Renal cortex interstitium (tissue), 11 donors: Measurements from ENCODE around the gene MPRIP. TPM values are rescaled to one million over a fixed set of nuclear protein-coding genes. Genes with fewer than 3 reads are reported as not detected.

Experiments used
- DNase-seq, 11 donors: peaks; one replicate each; pipeline ENCODE4 v3.0.0-alpha.2; 2013; ENCODE audit warnings: low read depth in 9 of 11, low spot score in 4 of 11; ENCODE audit errors: extremely low read depth in 1 of 11
- polyA plus RNA-seq, 3 donors: library from polyadenylated mRNA; unstranded; fragments of 120-200 nt; gene quantifications; one replicate each; pipeline ENCODE4 v1.2.1, GENCODE V29; 2013; ENCODE audit not compliant: insufficient read length in 3 of 3

The MPRIP gene
- polyA plus RNA-seq, 3 donors = 150 to 177 (median 174) TPM

DNA sequence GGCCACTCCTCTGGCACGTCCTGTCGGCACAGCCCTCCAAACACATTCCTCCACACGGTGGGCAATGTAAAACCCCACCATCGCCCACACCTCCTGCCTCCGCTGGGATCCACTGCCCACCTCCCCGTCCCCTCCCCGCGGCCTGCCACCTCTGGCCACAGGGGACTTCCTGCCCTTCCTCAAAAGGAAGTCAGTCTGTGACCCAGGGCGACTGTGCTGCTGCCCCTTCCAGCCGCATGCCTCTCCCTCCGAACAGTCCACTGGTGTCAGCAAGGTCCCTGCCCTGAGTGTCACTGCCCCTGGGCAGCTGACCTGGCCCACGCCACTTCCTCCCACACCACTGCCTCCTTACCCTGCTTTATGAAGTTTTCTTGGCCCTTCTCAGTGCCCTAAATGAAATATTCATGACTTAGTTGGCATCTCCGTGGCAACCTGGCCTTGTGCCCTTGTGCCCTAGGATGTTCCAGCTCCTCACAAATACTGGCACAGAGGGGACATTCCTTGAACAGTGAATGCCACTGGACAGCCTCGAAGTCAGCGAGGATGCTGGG lies 161.9 kb downstream of the MPRIP start:
- no peak for DNase-seq

DNA sequence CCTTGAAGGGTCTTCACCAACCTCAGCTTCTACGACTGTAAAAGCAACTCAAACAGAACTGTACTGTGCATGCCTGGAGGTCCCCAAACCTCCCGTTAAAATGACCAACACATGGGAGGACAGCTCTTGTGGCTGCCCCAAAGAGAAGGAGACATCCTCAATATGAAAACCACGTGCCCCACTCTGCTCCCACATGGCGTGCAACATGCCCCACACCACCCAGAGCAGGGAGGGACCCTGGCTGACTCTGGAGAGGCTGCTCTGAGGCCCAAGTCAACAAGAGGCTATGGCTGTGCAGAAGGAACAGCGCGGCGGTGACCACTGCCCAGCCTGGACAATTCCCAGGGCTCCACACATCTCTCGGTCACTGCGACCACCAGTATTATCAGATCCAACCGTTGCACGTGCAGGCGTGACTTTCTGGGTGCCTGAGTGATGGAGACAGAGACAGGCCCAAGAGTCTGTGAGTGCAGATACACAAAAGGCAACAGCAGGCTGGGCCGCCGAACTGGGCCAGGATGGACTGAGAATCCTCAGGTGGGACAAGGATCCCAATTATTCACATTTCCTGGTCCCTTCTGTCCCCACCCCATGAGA lies 162.5 kb downstream of the MPRIP start:
- no peak for DNase-seq

DNA sequence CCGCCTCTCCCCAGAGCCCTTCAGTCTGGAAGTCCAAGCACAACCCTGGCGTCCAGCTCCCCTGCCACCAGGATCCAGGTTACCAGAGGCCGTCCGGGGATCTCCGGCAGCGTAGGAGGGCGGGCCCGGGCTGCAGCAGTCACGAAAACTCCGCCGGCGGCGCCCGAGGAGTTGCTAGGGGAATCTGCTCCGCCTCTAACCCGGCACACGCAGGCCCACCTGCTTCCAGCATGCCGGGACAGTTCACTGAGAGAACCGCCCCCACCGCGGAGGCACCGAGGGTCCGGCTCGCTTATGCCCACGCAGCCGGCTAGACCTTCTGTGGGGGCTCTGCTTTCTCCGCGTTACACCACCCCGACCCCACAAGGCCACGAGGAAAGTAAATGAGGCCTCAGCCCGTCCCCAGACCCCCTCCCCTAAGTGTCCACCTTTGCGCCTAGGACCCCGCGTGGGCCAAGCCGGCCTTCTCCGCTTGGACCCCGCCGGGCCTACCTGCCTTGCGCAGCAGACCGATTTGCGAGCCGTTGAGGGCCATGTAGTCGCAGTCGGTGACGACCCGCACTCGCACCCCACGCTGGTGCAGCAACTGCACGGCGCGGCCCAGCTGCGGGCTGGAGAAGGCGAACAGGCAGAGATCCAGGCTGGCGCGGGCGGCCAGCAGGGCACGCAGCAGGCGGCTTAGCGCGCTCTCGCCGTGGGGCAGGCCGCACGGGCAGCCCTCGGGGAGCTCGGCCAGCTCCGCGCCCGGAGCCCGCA lies 163.3 kb downstream of the MPRIP start:
- peak in 4 of 11 donors; percentile 37 to 46 (median 42) for DNase-seq

DNA sequence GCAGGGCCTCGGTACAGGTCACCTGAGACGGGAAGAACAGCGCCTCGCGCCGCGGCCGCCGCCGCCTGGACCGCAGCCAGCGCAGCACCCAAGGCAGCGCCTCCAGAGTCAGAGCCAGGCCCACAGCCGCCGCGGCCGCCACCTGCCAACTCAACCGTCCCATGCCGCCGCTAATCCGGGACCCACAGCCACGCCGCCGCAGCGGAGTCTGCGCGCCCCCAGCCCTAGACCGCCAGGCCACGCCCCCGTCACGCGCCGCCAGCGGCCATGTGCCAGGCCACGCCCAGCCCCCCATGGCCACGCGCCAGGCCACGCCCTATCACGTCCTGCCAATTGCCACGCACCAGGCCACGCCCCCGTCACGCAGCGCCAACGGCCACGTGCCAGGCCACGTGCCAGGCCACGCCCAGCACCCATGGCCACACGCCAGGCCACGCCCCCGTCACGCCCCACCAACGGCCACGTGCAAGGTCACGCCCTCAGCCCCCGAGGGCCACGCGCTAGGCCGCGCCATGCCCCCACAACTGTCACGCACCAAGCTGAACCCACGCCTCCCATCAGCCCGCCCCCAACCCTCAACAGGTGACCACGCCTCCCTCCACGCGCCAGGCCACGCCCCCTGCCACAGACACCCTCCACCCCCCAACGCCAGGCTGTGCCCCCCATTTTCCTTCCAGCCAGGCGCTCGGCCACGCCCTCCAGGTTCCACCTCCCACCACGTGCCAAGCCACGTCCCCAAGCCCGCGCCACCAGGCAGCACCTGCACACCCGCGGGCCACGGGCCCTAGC lies 164.1 kb downstream of the MPRIP start, which contains the start of gene PLD6:
Gene PLD6 (minus strand): TSS at position 210 of the 789 bp plus-strand sequence. CDS start 47 bp downstream, at position 163.
- peak in 7 of 11 donors; percentile 23 to 59 (median 48) for DNase-seq

DNA sequence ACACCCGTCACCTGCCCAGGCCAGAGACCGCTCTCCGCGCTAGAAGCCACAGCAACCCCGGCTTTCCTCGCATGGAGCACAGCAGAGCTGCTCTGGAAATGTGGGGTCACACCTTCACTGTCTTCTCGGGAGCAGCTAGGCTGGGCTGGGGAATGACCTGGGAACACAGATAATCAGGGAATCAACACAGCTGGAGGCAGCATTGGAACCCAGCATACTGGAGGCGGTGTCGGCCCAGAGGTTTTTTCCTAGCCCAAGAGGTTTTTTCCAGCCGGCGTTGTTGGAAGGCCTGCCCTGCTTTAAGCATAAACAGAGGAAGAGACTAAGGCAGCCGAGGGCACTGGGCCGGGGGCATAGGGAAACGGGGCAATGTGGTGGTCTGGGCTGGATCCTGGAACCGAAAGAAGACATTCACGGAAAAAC lies 164.7 kb downstream of the MPRIP start:
- no peak for DNase-seq

DNA sequence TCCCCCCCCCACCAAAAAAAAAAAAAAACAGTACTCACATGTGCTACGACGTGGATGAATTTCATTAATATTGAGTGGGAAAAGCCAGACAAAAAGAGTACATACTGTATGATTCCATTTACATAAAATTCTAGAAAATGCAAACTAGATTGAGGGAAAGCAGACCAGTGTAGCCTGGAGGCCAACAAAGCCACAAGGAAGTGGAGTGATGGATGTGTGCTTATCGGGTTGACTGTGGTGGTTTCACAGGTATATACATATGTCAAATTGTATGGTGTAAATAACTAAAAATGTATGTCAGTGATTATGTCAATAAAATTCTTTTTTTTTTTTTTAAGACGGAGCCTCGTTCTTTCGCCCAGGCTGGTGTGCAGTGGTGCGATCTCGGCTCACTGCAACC lies 165.7 kb downstream of the MPRIP start:
- no peak for DNase-seq

DNA sequence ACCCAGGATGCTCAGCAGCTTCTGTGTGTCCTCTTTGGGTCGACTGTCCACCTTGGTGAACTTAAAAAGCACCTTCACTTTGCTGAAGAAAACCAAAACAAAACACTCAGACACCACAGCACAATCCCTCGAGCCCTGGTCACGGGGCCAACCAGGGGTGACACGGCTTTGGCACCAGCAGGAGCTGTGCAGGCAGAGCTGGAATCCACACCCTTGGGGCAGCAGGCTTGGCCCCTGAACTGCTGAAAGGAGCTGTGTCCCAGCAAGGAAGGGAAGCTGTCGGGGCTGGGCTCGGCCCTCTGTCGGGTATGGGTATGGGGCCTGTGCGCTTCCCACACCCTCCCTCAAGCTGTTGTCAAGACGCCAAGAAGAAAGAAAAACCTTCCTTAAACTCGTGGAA lies 171.5 kb downstream of the MPRIP start:
- DNase-seq = no peak

DNA sequence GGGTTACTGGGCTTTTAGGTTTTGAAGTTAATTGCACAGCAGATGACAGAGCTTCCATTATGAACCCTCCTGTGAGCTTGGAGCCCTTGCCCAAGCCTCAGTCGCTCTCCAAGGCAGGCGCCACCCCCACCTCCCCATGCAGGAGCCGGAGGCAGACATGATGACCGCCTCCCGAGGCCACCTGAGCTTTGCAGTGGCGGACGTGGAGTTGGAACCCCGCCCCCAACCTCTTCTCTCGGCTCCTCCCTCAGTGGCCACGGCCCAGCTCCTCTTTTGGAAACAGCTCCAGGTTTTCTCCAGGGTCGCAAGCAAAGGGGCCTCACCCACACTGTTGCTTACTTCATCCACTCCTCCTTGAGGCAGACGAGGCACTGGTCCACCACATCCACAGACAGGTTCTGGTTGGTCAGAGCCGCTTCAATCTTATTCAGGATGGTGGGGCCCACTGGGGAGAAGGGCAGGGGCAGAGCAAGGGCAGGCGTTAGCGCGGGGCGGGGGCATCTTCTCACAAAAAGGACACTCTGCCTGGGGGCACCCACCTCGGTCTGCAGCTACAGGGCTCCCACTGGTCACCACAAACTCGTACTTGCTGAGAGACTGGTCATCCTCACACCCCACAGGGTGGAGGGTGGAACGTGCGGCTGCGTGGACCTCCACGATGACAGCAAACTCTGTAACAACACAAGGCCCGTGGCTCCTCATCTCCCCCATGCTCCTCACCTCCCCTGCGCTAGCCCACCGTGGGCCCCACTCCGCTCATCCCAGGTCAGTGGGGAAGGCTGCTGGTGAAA lies 172.6 kb downstream of the MPRIP start:
- DNase-seq = no peak

DNA sequence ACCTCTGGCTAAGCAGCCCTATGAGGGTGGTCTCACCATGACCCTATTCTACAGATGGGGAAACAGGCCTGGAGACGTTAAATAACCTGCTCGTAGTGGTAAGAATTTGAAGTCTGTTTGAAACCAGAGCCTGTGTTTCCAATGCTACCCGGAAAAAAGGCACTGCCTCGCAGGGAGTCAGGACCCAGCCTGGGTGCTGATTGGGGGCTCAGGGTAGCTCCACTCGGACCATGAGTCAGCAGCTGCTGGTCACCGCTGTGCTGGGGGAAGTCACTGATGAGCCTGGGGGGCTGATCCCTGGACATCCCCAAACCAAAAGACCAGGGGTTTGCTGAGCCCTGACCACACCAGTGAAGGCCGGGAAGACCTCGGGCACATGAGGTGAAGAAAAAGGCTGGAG lies 173.3 kb downstream of the MPRIP start:
- DNase-seq = no peak

DNA sequence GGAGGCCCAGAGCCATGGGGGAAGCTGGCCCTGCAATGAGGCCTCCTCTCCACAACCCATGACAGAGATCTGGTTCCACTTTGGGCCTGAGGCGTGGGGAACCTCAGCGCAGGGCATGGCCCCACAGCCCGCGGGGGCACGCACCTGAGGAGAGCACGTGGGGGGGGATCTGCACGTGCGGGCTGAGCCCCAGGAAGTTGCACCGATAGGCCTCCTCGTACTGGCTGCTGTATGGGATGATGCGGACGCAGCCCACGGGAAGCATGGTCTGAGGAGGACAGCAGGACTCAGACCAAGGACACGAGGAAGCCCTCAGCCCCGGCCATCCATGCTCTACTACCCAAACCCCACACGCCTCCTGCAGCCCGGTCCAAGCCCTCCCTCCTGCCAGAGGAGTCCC lies 174.0 kb downstream of the MPRIP start:
- no peak for DNase-seq

DNA sequence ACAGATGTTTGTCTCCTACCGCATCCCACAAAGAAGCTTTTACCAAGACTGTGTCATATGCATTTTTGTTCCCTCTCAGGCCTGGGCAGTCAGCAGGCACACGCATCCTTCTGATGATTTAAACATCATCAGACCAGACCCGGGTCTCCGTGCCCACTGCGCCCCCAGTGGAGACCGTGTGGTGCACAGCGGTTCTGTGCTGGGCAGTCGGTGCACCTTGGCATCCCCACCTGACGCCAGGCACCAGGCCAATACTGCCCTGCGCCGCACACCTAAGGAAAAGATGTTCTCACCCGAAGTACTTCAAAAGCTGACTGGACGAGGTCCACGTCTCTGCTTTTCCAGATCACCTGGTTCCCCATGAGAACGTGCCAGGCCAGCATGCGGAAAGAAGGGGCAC lies 174.5 kb downstream of the MPRIP start:
- DNase-seq = no peak

DNA sequence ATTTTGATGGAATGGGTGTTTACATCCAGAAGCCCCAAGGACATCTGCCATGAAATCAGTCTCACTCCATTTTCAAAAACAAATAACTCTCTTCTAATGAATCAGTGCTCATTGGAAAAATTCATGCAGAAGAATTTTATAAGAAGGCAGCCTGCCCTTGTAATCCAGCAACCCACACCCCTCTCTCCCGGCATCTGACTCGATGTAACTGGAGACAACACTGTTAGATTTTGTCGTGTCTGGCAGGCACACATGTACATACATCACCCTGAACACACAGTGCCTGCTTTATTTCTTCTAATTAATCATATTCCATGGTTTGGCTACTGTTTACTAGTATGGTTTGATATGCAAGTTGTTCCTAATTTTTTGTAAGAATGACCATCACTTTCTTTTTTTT lies 175.7 kb downstream of the MPRIP start:
- no peak for DNase-seq

DNA sequence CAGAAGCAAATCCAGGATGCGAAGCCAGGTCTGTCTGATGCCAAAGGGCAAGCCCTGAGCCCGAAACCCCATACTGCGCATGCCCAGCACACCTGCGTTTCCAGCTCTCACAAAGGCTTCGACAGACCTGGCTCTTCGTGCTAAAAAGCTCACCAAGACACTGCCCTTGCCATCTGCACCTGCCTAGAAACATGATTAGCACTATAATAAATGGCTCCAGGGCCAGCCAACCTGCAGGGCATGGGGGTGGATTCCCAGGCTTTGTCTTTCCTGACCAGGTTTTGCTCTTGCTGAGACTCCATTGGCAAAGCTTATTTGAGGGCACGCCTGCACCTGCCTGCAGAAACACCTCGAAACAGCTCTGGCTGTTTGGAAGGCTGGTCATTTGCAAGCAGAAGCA lies 178.3 kb downstream of the MPRIP start:
- DNase-seq = no peak

DNA sequence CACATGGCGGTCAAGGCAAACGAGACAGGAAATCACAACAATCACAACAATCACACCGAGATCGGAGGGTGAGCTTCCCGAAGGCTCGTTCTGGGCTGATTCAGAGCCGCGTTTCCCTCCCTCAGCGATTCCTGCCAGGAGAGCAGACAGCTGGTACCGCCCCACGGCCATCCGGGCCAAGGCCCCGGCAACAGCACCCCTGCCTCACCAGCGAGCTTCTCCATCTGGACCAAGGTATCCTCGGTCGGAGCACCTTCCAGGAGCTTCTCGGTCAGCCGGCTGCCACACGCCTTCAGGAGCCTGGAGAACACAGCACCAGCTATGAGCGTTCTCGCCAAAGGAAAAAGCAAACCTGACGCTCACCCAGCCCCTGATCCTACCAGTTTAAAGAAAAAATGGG lies 179.1 kb downstream of the MPRIP start:
- no peak for DNase-seq

DNA sequence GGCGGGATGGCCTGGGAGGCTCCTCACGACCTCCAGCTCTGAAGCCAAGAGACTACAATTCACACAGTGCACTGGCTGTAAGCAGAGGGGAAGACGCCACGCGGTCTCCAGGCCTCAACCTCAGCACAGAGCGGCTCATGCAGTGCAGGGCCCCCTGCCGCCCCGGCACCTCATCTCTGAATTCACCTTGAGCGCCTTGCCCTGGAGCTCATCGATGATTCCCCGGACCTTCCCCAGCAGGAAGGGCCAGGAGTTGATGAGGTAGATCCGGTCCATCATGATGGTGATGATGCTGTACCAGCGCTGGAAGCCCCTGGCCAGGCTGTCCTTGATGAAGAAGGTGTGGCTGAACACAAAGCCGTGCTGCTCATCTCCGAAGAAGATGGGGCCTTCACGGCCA lies 181.5 kb downstream of the MPRIP start:
- no peak for DNase-seq

DNA sequence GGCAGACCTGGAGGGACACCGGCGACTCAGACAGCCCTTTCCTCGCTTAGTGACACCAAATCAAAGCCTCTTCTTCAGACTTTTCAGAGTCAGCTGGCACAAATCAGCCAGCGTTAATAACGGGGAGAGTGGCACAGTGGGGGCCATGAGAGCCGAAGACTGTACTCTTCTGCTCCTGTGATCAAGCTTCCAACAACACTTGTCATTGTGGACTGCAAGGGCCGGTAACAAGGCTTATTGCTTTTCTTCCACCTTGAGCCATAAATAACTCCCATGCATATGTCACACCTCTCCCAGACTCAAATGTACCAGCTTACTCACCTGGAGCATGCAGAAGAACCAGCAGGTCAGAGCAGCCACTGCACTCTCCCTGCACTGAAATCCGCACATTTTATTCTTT lies 181.9 kb downstream of the MPRIP start:
- DNase-seq = no peak

DNA sequence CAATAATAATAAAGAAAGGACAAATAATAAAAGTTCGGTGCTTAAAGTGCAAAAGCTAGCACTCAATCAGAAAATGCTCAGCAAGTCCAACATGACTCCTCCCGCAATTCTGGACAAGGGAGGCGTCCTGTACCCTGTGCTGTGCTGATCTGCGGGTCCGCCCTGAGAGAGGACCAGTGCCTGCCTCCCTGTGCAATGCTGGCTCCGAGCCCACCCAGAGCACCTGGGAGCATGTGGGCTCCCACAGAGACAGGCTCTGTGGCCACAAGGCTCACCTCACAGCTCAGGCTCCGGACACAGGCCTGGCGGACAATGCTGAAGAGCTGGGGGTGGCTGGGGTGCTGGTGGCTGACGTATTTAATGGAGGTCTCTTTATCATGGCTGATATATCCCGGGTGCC lies 183.6 kb downstream of the MPRIP start:
- no peak for DNase-seq

DNA sequence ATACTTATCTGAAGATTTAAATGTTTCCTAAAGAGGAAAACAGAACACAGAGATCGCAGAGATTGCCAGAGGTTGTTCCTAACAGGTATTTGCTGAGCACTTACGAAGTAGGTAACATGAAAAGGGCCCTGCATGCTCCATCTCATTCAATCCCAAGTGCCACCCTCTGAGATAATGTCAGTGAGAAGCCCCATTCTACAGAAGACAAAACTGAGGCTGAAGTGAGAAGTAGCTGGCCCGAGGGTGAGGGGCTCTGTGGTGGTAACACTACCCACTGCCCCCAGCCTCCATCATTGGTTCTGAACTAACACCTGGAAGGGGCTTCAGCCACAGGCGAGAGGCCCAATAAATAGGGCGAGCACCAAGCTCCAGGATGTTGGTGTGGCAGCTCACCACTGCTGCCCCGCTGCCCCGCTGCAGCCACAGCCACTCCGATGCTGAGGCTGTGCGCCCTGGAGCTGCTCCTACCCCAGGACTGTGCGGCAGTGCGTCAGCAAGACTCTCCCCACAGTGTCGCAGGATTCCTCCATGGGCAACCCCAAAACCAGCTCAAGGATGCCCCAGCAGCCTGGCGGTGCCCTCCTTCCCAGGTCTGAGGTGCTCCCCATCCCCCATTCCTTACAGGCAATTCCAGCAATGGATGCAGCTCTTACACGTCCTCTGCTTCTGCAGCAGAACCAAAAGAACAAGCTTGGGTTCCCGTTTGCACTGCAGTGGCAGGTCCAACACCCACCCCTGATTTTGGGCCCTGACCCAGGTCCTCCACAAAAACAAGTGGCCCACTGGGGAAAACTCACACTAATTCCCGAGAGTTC lies 184.4 kb downstream of the MPRIP start:
- no peak for DNase-seq
